ENCODE results near the gene SYT12.

Gene SYT12

DNA sequence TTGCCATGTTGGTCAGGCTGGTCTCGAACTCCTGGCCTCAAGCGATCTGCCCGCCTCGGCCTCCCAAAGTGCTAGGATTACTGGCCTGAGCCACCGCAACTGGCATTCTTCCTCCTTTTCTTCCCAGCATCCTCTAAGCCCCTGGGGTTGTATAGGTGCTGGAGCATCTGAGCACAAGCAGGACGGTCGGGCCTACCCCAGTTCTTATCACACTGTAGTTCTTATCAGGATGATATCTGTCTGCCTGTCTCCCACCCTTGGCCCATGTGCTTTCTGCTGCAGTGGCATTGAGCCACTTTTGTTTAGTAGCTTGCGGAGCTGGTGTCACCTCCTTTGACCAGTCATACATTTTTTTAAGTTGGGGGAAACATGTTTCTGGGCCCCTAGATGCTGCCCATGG, 35.6 kb downstream of the SYT12 start:
- no peak for DNase-seq

DNA sequence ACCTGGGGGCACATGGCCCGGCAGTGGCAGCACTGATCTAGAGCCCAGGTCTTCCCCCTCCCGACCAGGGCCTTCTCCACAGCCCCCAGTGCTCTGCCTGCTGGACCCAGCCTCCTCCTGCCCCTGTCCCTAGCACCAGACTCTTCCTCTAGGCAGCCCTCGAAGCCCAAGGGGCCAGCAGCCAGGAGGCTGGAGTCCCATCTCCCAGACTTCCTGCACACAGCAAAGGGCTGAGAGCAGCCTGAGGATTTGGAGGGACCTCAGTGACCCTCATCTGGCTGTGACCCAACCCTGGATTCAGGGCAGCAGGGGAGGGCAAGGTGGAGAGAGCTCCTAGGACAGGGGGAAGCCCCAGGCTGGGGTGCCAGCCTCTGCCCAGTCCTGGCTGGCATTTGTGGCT, 36.7 kb downstream of the SYT12 start:
- DNase-seq = no peak

DNA sequence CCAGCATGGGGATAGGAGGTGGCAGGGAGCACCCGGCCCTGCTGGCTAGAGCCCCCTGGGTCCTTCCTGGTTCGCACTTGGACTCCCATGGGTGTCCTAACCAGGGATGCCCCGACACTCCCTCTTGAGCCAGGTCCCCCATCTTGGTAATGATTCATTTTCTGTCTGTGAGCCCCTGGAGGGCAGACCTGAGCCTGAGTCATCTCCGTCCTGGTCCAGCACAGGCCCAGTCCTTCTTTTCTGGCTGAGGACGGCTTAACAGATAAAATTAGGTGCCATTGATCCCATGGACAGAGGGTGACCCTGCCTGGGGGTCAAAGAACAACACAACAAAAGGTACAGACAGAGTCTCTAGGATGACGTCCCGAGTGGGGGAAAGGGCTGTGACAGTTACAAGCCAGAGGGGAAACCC, 37.2 kb downstream of the SYT12 start:
- no peak for DNase-seq

DNA sequence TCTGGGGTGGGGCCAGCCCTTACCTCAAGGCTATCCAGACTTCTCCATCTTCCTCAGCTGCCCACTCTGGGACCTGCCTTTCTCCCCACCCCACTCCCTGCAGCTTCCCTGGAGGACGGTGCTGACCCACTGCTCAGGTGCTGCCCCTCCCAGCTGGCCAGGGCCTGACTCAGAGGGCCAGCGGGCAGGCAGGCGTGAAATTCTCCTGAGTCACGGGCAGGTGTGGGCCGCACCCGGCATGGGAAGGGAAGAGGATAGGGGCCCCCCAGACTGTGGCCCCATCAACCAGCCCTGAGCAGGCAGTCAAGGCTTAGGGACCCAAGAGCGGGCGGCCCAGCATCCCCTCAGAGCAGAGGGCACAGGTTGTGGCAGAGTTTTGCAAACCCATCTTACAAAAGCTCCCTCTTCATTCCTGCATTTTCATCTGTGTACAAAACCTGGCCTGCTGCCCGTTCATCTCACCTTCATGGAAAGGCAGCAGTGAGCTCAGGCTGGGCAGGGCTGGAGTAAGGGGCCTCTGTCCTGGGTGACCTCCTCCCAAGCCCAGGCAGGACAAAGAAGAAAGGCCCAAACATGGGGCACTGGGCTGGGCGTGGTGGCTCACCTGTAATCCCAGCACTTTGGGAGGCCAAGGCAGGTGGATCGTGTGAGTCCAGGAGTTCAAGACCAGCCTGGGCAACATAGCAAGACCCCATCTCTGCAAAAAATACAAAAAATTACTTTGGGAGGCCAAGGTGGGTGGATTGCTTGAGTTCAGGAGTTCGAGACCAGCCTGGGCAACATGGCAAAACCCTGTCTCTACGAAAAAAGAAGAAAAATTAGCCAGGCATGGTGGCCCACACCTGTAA, 39.8 kb downstream of the SYT12 start:
- DNase-seq = no peak

DNA sequence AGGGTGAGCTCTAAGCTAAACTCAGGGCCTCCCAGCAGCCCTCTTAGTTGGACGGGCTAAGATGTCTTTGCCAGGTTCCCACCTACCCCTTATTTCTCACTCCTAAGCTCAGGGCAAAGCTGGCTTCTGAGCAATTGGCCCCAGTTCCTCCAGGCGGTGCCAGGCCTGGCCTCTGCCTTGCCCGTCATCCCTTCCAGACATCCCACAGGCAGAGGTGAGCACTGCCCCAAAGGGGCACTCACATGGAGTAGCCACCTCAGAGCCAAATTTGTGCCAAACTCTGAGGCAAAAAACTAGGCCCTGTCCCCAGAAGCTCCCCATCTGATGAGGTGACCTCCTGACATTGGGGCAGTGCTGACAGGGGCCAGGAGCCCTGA, 43.4 kb downstream of the SYT12 start:
- DNase-seq = no peak

GRCh38 chr11:67071420-67072284, 48.7 kb downstream of the SYT12 start:
- DNase-seq = peak; percentile 22

- no peak for DNase-seq
Measured at GRCh38 chr11:67072295-67072694, 49.4 kb downstream of the SYT12 start.

- no peak for DNase-seq
Measured at GRCh38 chr11:67073908-67074307, 51.0 kb downstream of the SYT12 start.

DNA sequence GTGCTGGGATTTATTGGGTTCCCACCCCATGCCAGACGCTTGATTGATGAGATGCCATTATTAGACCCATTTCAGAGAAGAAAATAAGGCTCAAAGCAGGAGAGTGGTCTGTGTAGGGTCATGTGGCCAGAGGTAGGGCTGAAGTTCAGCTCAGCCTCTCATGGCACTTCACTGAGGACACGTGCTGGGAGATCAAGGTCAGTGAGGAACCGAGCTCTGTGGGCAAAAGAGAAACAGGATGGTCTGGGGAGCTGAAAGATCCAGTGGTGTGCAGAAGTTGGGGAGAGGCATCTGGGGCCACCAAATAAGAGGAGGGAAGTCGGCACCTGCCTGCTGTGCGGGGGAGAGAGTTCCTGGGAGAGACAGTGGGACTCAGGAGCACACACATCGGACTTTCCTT, 53.3 kb downstream of the SYT12 start:
- DNase-seq = no peak

DNA sequence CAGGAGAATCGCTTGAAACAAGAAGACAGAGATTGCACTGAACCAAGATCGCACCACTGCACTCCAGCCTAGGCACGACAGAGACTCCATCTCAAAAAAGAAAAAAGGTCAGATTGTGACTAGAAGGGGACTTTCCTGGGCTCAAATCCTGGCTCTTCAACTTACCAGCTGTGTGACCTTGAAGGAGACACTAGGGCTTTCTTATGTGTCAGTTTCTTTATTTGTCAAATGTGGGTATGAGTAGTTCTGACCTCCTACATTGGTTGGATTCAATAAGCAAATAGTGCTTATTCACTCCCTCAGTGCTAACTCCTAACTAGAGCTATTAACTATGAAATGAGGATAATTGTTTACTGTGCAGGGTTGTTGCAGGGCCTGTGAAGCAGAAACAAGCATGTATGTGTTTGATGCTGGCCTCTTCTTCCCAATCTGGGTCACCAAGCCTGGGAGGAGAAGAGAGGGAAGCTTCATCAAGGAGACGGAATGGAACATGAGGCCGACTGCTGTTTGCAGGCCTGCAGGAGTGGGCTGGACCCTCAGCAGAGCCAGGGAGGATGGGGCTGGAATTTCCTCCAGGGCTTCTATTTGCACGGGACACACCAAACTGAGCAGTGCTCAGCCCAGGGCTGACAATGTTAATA, 56.3 kb downstream of the SYT12 start:
- no peak for DNase-seq

DNA sequence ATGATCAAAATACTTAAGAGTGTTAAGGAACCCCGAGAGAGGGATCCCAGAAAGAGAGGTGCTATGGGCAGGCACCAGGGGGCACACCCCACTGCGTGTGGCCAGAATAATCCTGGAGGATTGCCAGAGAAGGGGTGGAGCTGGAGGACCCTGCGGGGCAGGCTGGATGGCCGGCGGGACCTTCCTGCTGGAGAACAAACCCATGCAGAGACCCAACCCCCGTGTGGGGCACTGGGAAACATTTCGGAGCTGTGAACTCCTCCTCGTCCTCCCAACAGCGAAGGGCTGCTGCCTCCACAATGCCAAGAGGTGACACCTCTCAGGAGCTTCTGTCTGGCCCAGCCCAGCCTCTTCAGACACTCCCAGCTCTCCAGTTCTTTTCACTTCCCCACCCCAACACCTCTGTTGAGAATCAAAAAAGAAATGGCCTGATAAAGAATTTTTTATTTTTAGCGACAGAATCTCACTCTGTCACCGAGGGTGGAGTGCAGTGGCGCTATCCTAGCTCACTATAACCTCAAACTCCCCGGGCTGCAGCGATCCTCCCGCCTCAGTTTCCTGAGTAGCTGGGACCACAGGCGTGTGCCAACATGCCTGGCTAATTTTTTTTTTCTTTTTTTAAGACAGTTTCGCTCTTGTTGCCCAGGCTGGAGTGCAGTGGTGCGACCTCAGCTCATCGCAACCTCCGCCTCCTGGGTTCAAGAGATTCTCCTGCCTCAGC, 59.3 kb downstream of the SYT12 start:
- no peak for DNase-seq

DNA sequence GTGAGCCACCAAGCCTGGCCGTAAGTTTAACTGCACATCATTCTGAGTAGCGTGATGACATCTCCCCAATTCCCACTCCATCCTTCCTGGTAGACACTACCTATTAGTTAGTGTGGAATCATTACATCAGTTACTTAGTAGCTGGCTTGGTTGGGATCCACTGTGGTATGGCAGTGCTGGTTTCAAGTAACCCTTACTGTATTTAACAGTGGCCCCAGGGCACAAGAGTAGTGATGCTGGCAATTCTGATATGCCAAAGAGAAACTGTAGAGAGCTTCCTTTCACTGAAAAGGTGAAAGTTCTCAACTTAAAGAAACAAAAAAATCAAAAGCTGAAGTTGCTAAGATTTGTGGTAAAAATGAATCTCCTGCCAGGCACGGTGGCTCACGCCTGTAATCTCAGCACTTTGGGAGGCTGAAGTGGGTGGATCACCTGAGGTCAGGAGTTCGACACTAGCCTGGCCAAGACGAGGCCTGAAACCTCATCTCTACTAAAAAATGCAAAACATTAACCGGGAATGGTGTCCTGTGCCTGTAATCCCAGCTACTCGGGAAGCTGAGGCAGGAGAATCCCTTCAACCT, 60.9 kb downstream of the SYT12 start:
- no peak for DNase-seq

DNA sequence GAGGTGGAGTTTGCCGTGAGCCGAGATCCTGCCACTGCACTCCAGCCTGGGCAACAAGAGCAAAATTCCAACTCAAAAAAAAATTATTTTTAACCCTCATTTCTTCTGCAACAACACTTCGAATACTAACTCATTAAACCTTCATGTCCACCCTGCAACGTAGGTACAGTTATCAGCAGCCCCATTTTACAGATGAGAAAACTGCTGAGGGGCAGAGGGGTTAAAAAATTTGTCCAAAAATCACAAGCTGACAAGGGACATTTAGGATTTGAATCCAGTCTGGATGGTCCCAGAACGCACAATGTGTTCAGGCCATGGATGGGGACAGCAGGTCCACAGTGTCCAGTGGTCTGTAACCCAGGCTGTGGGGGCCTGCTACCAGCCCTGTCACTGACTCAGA, 62.7 kb downstream of the SYT12 start:
- DNase-seq = no peak

GRCh38 chr11:67090717-67091116, 67.8 kb downstream of the SYT12 start:
- DNase-seq = no peak

- DNase-seq = no peak
Measured at GRCh38 chr11:67095214-67095507, 72.2 kb downstream of the SYT12 start.

- no peak for DNase-seq
Measured at GRCh38 chr11:67098799-67099429, 76.0 kb downstream of the SYT12 start.

DNA sequence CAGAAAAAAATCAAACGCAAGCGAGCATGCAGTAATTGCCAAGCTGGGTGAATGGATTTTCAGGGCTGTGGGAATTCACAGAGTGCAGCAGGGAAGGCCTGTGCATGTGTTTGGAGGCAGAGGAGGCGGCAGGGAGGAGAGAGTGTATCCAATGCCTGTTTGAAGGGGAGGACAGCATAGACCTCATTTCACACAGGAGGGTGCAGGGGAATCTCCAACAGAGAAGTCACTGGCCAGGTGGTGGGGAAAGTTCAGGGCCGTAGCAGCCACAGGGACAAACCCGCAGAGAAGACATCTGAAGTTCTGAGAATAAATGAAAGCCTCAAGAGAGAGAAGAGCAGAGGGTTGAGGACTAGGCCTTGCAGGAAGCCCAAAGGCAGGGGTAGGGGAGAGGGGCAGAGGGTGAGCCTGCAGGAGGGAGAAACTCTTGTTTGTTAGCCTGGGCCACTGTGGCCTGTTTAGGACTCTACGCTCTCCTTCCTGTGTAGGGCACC, 76.9 kb downstream of the SYT12 start:
- DNase-seq = no peak

All from NCI-H526 treated with DMSO at 0.1 percent for 48 hours (cell line).